Fibroblast of pulmonary artery (primary cell): ENCODE measurements around the gene SHE.

Experiments
- DNase-seq: peaks from one replicate; pipeline ENCODE4 v3.0.0-alpha.2; 2010; ENCODE audit warnings: low read depth
- H3K4me3 ChIP-seq: replicated peaks from 2 replicates; pipeline ENCODE4 v1.5.1; 2011; ENCODE audit warnings: low read depth, mild to moderate bottlenecking, control low read depth, low read length, moderate library complexity
- TF ChIP-seq, protein P1 (sequence below): IDR thresholded peaks from 2 replicates; pipeline ENCODE4 v1.5.1; 2011; ENCODE audit warnings: mild to moderate bottlenecking, control low read depth, low read length, inconsistent platforms; ENCODE audit errors: missing control alignments

SHE gene

DNA sequence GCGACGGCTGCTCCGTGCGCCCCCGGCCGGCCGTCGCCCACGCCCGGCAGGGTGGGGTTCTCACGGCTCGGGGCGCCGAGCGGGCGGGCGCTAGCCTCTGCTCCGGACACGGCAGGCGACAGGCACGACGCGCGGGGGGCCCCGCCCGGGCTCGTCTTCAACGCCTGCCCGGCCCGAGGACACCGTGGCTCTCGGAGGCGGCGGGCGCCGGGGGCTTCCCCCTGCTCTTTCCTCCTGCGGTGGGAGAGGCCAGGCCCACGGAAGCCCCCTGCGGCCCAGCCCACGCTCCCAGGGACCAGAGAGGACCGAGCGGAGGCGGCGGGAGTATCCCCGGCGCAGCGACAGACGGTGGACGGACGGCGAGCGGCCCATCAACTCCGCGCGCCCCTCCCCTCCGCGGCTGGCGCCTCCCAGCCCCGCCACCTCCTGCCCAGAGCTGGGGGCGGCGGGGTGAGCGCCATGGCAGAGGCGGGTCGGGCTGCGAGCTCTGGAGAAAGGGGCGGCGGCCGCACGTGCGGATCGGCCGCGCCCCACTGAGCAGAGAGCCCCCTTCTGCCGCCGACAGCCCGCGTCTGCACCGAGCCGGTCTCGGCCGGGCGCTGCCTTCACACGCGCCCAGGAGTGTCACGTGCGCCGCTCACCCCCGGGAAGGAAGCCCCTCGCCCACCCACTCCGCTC lies at the start of gene SHE, which contains the start of gene TDRD10:
SHE (minus strand) TSS at position 347 of the 678 bp plus-strand sequence. CDS start 386 bp downstream, outside the sequence.
TDRD10 (plus strand) TSS at position 154 of the 678 bp plus-strand sequence. CDS start 4,685 bp downstream, outside the sequence.
- TF ChIP-seq, protein P1, sequence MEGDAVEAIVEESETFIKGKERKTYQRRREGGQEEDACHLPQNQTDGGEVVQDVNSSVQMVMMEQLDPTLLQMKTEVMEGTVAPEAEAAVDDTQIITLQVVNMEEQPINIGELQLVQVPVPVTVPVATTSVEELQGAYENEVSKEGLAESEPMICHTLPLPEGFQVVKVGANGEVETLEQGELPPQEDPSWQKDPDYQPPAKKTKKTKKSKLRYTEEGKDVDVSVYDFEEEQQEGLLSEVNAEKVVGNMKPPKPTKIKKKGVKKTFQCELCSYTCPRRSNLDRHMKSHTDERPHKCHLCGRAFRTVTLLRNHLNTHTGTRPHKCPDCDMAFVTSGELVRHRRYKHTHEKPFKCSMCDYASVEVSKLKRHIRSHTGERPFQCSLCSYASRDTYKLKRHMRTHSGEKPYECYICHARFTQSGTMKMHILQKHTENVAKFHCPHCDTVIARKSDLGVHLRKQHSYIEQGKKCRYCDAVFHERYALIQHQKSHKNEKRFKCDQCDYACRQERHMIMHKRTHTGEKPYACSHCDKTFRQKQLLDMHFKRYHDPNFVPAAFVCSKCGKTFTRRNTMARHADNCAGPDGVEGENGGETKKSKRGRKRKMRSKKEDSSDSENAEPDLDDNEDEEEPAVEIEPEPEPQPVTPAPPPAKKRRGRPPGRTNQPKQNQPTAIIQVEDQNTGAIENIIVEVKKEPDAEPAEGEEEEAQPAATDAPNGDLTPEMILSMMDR = no peak
- no peak for DNase-seq
- peak within 1 kb of the TSS; percentile 39 for H3K4me3 ChIP-seq

DNA sequence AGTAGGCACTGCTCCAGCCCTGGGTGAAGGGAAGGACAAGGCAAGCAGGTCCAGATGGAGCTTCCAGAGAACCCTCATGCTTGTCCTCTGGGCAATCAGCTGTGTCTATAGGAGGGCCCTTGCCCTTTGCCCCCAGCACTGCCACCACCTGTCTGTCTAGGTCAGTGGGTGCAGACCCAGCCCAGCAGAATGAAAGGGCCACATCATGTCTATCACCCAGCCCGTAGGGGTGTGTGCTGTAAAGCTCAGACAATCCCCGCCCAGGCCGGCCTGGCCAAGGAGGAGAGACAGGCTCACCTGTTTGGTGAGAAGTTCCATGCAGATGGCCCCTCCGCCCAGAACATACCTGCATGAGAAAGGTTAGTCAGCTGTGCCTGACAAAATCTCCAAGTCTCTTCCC lies 49.3 kb upstream of the SHE start:
- H3K4me3 ChIP-seq = no peak overlapping the region
- TF ChIP-seq, protein P1 = no peak
- DNase-seq = no peak

DNA sequence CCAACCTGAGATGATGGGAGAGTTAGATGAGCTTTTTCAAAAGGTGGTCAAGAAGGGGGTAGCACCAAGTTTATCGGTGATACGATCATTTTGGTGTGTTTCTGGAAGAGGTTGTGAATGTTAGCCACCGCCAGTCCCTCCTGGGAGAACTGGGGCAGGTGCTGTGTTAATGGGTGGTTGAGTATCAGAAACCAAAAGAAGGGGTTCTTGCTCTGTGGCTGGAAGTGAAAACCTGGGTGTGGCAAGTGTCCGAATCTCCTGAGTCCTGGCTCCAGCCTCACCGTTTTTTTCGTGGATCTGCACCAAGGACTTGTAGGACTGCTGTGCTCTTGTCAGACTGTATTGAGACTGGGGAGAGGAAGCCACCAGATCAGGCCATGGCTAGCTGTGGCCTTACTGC lies 48.4 kb upstream of the SHE start:
- DNase-seq = no peak
- TF ChIP-seq, protein P1 = no peak
- H3K4me3 ChIP-seq = no peak overlapping the region

DNA sequence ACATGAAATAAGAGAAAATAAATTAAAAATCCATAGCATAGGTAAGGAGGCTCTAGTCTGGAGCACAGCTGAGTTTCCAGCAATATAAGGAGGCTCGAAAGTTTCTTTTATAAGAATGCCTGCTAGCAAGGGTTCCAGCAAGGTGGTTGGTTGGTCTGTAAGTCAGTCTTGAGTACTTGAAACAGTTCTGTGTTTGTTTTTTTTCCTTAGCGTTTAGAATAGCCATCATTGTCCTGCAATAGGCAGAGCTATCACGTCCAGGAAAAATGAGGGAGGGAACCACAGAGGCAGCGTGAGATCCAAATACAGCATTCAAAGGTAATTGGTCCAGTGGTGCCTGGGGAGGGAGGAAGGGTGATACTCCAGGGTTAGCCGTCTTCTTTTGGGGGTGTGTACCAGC lies 47.9 kb upstream of the SHE start:
- DNase-seq = no peak
- TF ChIP-seq, protein P1 = no peak
- no peak overlapping the region for H3K4me3 ChIP-seq

DNA sequence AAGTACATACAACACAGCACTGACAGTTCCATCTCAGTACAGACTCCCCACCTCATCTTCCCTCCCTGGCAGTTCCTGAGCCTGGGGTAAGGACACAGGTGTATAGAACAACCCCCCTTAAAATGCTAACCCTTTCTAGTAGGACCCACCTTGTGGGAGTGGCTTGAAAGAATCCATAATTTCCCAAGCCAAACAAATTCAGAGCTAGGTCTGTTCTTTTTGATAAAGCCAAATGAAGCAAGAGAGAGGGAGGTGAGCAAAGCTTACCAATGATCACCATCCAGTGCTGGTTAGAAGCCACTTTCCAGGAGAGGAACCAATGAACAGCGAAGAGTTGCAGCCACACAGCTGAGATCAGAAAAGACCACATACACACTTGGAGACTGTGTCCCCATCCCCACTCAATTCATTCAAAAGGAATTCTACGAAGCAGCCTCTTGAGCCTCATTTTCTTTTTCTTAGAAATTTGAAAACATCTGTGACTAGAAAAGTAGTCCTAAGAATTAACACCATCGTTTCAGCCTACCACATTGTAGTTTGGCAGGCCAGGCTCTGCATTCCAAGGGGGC lies 47.1 kb upstream of the SHE start:
- no peak for DNase-seq
- TF ChIP-seq, protein P1 = no peak
- H3K4me3 ChIP-seq = no peak overlapping the region

DNA sequence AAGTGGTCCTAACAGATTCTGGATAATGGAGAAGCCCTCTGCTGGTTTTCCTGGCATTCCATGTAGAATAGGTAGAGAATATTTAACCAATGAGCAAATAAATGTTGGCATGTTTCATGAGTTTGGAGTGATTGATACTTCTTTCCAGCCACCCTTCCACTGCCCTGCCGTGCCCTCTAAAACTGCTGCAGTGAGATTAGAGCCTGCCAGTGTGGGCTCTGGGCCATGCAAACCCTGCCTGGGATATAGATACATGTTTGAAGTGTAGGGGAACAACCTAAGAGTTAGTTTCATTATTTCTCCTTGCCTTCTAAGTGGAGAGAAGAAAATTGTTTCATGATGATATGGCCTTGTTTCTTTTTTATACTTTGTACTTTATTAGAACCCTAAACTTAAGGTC lies 45.8 kb upstream of the SHE start:
- DNase-seq = no peak
- H3K4me3 ChIP-seq = no peak overlapping the region
- TF ChIP-seq, protein P1 = no peak
